Breast epithelium (tissue), 3 donors: ENCODE results near the gene SLC6A19.

Experiments used
- CTCF ChIP-seq, 3 donors: fragments of 450-650 bp; IDR thresholded peaks; one replicate each; pipeline ENCODE4 v1.5.1; 2016 to 2017; ENCODE audit warnings: antibody characterized with exemption in 3 of 3, mild to moderate bottlenecking in 3 of 3, moderate library complexity in 3 of 3
- POLR2A ChIP-seq: fragments of 450-650 bp; IDR thresholded peaks from one replicate; pipeline ENCODE4 v1.6.1; 2016; ENCODE audit warnings: antibody characterized with exemption, mild to moderate bottlenecking, moderate library complexity
- POLR2AphosphoS5 ChIP-seq, 3 donors: sonication (generic); formaldehyde crosslinking; IDR thresholded peaks; one replicate each; pipeline ENCODE4 v1.6.1; 2017; ENCODE audit warnings: antibody characterized with exemption in 3 of 3

GRCh38 chr5:1177826-1178528 lies 23.4 kb upstream of the SLC6A19 start:
- TF ChIP-seq CTCF (IDR thresholded peaks at IDR 0.05) (no peak), POLR2A (no peak), POLR2AphosphoS5 (IDR thresholded peaks at IDR 0.05) (no peak)
